ENCODE data around the gene CCDC159.

Gene CCDC159

GRCh38 chr19:11400798-11401197 lies 54.5 kb downstream of the CCDC159 start:
- Histone ChIP-seq H3K36me3 (ENCODE audit: insufficient read depth, low read length) (no peaks in the 10 kb centered on the region), H2AFZ (ENCODE audit: low read depth, low read length) (no peak overlapping the region), H3K27me3 (ENCODE audit: insufficient read depth, low read length) (peaks cover 3% of the 10 kb centered on the region), H3K4me3 (ENCODE audit: low read length) (no peak overlapping the region), H3K4me1 (ENCODE audit: insufficient read depth, low read length) (peaks cover 2% of the 10 kb centered on the region), H3K9me3 (ENCODE audit: low read length) (no peaks in the 10 kb centered on the region)

- H3K9me3 ChIP-seq (ENCODE audit: low read length): no peaks in the 10 kb centered on the region
- H3K4me3 ChIP-seq (ENCODE audit: low read length): no peak overlapping the region
- peaks cover 2% of the 10 kb centered on the region for H3K4me1 ChIP-seq (ENCODE audit: insufficient read depth, low read length)
- H3K27me3 ChIP-seq (ENCODE audit: insufficient read depth, low read length): peaks cover 11% of the 10 kb centered on the region
- no peaks in the 10 kb centered on the region for H3K36me3 ChIP-seq (ENCODE audit: insufficient read depth, low read length)
- H2AFZ ChIP-seq (ENCODE audit: low read depth, low read length): no peak overlapping the region
Observed at GRCh38 chr19:11401808-11402543, 55.7 kb downstream of the CCDC159 start.

Data from neuron (in vitro differentiated cells).